ACC112 (cell line): ENCODE results near the gene DGKZ.

Experiments
- H2AFZ ChIP-seq: fragments of 200-600 bp; sonication (generic); one replicate; pipeline ENCODE4 v1.6.0; 2017; ENCODE audit warnings: antibody characterized with exemption, low read length; ENCODE audit not compliant: unreplicated experiment
- H3K27ac ChIP-seq: fragments of 200-600 bp; sonication (generic); 2 replicates; pipeline ENCODE4 v1.5.1; 2014; ENCODE audit warnings: low read depth, mild to moderate bottlenecking, antibody characterized with exemption, low read length, moderate library complexity
- H3K27me3 ChIP-seq: fragments of 200-600 bp; sonication (generic); 2 replicates; pipeline ENCODE4 v1.6.1; 2014; ENCODE audit warnings: mild to moderate bottlenecking, antibody characterized with exemption, low read length, moderate library complexity, mixed read lengths; ENCODE audit not compliant: insufficient read depth
- H3K36me3 ChIP-seq: fragments of 200-600 bp; sonication (generic); 2 replicates; pipeline ENCODE4 v1.6.1; 2016; ENCODE audit warnings: mild to moderate bottlenecking, antibody characterized with exemption, low read length, moderate library complexity, mixed read lengths; ENCODE audit not compliant: insufficient read depth
- H3K4me1 ChIP-seq: fragments of 200-600 bp; sonication (generic); one replicate; pipeline ENCODE4 v1.6.1; 2016; ENCODE audit warnings: low read length, mixed read lengths; ENCODE audit not compliant: insufficient read depth, unreplicated experiment, control insufficient read depth
- H3K4me3 ChIP-seq: fragments of 200-600 bp; sonication (generic); 2 replicates; pipeline ENCODE4 v1.5.1; 2014; ENCODE audit warnings: mild to moderate bottlenecking, low read depth, low read length
- H3K79me2 ChIP-seq: fragments of 200-600 bp; sonication (generic); one replicate; pipeline ENCODE4 v1.6.0; 2016; ENCODE audit warnings: low read length; ENCODE audit not compliant: control insufficient read depth, unreplicated experiment, insufficient read depth

DGKZ gene

DNA sequence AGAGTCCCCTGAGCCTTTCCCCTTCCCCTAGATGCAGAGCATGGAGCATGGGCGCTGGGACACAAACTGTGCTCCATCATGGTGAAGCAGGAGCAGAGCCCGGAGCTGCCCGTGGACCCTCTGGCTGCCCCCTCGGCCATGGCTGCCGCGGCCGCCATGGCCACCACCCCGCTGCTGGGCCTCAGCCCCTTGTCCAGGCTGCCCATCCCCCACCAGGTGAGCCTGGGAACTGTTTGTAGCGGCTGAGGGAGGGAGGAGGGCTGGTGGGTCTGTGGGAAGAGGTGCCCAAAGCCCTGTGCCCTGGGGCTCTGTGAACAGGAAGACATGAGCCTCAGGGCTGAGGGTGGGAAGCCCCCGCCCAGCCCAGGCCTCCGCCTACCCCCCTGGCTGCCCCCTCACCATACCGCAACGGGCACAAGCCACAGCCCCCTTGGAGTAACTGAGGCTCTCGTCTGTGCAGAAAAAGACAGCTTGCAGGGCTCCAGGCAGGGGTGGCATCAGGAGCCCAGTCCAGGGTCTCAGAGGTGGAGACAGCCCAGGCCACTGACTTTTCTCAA is 39.4 kb upstream of the DGKZ start:
- Histone ChIP-seq H3K79me2 (peaks cover 21% of the 10 kb centered on the region), H3K4me1 (peaks cover 33% of the 10 kb centered on the region), H3K27me3 (no peaks in the 10 kb centered on the region), H3K4me3 (no peak overlapping the region), H3K36me3 (peaks cover 15% of the 10 kb centered on the region), H2AFZ (no peak overlapping the region), H3K27ac (no peak overlapping the region)

DNA sequence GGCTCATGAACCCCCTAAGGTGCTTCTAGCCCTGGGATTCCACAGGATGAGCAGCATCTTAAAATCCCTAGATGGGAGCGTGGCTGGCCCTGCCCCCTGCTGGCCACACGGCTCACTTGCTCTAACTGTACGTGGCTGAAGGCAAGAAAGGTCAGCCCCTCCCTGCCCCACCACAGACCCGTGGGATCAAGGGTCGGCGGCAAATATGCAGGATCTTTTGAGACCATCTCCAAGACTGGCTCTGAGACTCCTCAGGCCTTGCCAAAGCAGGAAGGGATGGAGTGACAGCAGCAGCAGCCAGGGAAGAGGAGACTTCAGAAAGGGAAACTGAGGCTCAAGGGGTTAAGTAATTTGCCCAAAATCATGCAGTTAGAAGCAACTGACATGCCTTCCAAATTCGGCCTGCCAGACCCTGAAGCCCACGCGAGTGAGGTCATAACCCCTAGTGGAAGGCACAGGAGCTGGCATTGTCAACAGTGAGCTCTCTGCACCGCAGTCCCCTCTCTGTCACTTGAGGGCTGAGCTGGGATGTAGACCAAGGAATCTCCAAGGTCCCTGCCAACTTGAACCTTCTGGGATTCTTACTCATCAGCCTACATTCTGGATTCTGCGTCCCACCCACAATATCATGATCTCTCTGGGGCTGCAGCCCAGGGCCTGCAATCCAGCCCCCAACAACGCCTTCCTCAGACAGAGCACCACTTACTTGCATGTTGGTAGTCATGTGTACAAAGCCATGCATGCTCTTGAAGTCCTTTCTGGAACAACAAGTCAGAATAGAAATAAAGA is 38.4 kb upstream of the DGKZ start:
- no peak overlapping the region for H3K4me3 ChIP-seq
- peaks cover 33% of the 10 kb centered on the region for H3K4me1 ChIP-seq
- no peaks in the 10 kb centered on the region for H3K27me3 ChIP-seq
- H3K36me3 ChIP-seq, result peaks cover 17% of the 10 kb centered on the region
- H3K79me2 ChIP-seq, result peaks cover 21% of the 10 kb centered on the region
- 0 out of 2 replicates have a peak overlapping the region, but pooled peaks have one; percentile 9 for H3K27ac ChIP-seq
- no peak overlapping the region for H2AFZ ChIP-seq

DNA sequence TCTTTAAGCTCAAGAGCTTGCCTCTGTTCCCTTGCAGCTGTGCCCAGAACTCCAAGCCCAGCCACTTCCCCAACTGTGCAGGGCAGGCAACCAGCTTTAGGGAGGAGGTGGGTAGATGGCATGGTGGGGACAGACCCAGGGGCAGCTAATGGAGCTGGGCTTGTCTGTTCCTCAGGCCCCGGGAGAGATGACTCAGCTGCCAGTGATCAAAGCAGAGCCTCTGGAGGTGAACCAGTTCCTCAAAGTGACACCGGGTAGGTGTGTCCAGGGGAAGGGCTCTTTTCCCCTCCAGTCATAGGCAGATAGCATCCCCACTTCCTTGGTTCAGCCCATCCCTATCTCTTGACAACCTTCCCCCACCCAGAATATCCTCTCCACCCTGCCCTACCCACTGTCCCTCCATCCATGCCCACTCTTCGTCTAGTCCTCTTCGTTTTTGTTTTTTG is 37.4 kb upstream of the DGKZ start:
- no peak overlapping the region for H3K4me3 ChIP-seq
- peaks cover 33% of the 10 kb centered on the region for H3K4me1 ChIP-seq
- H3K79me2 ChIP-seq, result peaks cover 19% of the 10 kb centered on the region
- no peak overlapping the region for H3K27ac ChIP-seq
- H3K27me3 ChIP-seq, result no peaks in the 10 kb centered on the region
- no peak overlapping the region for H2AFZ ChIP-seq
- H3K36me3 ChIP-seq, result peaks cover 18% of the 10 kb centered on the region

DNA sequence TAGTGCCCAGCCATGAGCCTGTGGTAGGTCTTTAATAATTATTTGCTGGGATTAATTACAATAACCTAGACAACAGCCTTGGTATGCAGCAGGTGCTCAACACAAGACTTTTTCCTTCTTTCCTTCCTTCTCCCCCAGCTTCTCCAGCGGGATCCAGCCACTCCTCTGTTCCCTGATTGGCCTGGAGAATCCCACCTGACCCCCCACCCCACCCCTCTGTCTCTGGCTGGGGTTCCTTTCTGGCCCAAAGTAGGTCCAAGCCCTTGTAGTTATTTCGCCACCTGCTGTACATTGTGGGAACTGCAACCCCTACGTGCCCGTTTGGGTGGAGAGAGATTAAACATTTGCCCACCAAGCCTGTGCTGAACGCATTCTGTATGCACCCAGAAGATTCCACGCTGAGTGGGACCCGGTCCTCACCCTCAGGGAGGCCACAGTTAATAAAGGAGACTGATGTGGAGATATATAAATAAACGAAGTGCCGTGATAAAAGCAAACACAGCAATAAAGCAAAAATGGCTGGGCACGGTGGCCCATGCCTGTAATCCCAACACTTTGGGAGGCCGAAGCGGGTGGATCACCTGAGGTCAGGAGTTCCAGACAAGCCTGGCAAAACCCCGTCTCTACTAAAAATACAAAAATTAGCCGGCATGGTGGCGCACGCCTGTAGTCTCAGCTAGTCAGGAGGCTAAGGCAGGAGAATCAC is 32.1 kb upstream of the DGKZ start:
- no peaks in the 10 kb centered on the region for H3K4me1 ChIP-seq
- no peak overlapping the region for H3K27ac ChIP-seq
- H3K79me2 ChIP-seq, result no peaks in the 10 kb centered on the region
- H3K27me3 ChIP-seq, result no peaks in the 10 kb centered on the region
- peaks cover 37% of the 10 kb centered on the region for H3K36me3 ChIP-seq
- H3K4me3 ChIP-seq, result no peak overlapping the region
- no peak overlapping the region for H2AFZ ChIP-seq

DNA sequence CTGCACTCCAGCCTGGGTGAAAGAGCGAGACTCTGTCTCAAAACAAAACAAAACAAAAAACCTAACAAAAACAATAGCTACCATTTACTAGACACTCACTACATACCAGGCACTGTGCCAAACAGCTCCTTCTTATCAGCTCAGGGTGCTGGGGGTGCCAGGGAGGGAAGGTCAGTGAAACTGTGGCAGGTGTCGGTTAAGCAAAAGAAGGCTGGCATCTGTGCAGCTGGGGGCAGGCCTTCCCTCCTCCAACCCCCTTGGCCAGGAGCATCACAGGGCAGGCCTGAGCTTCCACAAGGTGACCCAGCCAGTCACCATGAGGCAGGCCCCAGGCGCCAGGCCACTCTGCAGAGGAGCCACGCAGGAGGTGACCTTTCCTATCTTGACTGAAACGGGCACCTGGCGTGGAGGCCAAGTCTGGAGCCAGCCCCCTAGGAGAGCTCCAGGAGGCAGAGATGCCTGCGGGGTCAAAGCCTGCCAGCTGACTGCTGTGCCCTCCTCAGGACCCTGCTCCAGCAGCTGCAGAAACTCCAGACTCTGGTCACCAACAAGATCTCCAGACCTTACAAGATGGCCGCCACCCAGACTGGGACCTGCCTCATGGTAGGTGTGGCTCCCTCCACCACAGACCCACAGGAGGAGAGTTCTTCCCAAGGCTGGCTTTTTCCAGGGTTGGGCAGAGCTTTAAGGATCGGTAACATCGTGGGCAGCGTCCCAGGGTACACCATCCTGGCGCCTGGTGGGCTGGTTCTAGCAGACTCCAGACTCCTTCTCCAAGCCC is 31.3 kb upstream of the DGKZ start:
- H2AFZ ChIP-seq, result no peak overlapping the region
- H3K36me3 ChIP-seq, result peaks cover 39% of the 10 kb centered on the region
- H3K4me3 ChIP-seq, result no peak overlapping the region
- no peaks in the 10 kb centered on the region for H3K79me2 ChIP-seq
- no peak overlapping the region for H3K27ac ChIP-seq
- no peaks in the 10 kb centered on the region for H3K27me3 ChIP-seq
- H3K4me1 ChIP-seq, result no peaks in the 10 kb centered on the region

DNA sequence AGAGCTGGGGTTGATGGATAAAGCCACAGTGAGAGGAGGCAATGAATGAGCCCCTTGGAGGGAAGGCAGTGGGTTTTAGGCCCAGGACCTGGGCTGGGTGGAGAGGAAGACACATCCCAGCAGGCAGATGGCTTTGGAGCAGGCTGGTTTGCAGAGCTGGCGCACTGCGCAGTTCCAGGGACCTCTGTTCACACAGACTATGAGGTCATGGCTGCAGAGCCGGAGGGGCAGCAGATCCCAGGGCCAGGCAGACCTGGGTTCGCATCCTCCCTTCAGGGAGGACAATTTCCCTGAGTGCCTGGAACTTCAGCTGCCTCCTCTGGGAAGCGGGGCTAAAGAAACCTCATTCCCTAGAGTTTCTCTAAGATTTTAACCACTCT is 28.2 kb upstream of the DGKZ start:
- Histone ChIP-seq H3K27me3 (no peaks in the 10 kb centered on the region), H2AFZ (no peak overlapping the region), H3K36me3 (peaks cover 41% of the 10 kb centered on the region), H3K4me3 (no peak overlapping the region), H3K79me2 (no peaks in the 10 kb centered on the region), H3K4me1 (no peaks in the 10 kb centered on the region), H3K27ac (no peak overlapping the region)

DNA sequence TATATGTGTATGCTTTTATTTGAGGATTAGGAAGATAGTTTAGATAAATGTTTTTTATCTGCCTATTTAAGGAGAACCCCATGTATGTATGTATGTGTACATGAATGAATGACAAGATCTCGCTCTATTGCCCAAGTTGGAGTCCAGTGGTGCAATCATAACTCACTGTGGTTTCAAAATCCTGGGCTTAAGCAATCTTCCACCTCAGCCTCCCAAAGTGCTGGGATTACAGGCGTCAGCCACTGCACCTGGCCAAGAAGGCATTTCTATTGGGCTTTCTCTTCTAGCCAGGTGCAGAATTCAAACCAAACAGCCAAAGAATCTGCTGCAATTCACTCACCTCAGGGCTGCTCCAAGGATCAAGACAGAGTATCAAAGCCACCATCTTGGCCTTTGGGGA is 25.5 kb upstream of the DGKZ start:
- Histone ChIP-seq H2AFZ (no peak overlapping the region), H3K4me1 (no peaks in the 10 kb centered on the region), H3K27me3 (no peaks in the 10 kb centered on the region), H3K79me2 (no peaks in the 10 kb centered on the region), H3K27ac (no peak overlapping the region), H3K36me3 (peaks cover 29% of the 10 kb centered on the region), H3K4me3 (no peak overlapping the region)

DNA sequence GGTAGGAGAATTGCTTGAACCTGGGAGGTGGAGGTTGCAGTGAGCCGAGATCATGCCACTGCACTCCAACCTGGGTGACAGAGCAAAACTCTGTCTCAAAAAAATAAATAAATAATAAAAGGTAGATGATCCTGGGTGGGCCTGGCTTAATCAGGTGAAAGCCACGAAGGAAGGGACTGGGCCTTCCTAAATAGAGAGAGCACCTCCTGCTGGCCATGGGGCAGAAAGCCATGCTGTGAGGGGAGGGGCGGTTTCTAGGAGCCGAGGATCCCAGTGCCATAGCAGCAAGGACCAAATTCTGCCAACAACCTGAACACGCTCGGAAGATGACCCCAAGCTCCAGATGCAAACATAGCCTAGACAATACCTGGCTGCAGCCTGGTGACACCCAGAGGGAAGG is 24.5 kb upstream of the DGKZ start:
- no peak overlapping the region for H3K27ac ChIP-seq
- H2AFZ ChIP-seq, result no peak overlapping the region
- no peaks in the 10 kb centered on the region for H3K79me2 ChIP-seq
- peaks cover 20% of the 10 kb centered on the region for H3K36me3 ChIP-seq
- H3K4me1 ChIP-seq, result no peaks in the 10 kb centered on the region
- H3K4me3 ChIP-seq, result no peak overlapping the region
- no peaks in the 10 kb centered on the region for H3K27me3 ChIP-seq

DNA sequence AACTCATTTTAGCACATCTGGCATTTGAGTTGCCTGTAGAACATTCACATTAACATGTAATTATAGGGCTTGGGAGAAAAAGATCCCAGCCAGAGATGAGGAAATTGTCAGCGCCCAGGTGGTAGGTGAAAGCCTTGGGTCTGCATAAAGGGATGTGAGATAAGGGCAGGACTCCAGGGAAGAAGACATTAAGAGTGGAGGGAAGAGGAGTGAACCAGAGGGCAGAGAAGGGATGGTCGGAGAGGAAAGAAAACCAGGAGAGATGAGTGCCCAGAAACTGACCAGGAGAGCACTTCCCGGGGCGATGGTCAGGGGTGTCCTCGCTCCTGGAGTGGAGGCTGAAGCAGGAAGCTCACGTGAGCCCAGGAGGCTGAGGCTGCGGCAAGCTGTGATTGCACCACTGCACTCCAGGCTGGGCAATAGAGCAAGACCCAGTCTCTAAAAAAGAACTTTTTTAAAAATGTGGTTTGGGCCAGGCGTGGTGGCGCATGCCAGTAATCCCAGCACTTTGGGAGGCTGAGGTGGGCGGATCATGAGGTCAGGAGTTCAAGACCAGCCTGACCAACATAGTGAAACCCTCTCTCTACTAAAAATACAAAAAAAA is 20.3 kb upstream of the DGKZ start:
- Histone ChIP-seq H3K4me3 (no peak overlapping the region), H3K4me1 (no peaks in the 10 kb centered on the region), H3K27me3 (peaks cover 21% of the 10 kb centered on the region)

DNA sequence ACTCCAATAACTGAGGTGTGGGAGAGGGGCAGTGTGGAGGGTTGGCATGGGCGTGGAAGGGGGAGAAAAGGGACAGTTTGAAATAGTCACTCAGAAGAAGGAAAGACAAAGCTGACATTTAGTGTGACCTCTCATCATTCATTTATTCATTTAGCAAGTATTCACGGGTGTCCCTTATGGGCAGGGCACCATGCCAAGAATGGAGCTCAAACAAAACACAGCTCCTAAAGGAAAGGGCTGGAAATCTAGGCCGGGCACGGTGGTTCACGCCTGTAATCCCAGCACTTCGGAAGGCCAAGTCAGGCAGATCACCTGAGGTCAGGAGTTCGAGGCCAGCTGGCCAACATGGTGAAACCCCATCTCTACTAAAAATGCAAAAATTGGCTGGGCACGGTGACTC is 19.4 kb upstream of the DGKZ start:
- Histone ChIP-seq H2AFZ (no peak overlapping the region), H3K27ac (no peak overlapping the region), H3K4me3 (no peak overlapping the region), H3K27me3 (peaks cover 30% of the 10 kb centered on the region), H3K4me1 (no peaks in the 10 kb centered on the region), H3K79me2 (no peaks in the 10 kb centered on the region), H3K36me3 (no peaks in the 10 kb centered on the region)

More for the DNA sequence above, 20.3 kb upstream of the DGKZ start:
- no peak overlapping the region for H2AFZ ChIP-seq
- H3K79me2 ChIP-seq, result no peaks in the 10 kb centered on the region
- peaks cover 4% of the 10 kb centered on the region; the same call in 1 of the 2 replicates for H3K36me3 ChIP-seq
- no peak overlapping the region for H3K27ac ChIP-seq
